ENCODE results near the gene CDC42BPB.

Gene CDC42BPB

DNA sequence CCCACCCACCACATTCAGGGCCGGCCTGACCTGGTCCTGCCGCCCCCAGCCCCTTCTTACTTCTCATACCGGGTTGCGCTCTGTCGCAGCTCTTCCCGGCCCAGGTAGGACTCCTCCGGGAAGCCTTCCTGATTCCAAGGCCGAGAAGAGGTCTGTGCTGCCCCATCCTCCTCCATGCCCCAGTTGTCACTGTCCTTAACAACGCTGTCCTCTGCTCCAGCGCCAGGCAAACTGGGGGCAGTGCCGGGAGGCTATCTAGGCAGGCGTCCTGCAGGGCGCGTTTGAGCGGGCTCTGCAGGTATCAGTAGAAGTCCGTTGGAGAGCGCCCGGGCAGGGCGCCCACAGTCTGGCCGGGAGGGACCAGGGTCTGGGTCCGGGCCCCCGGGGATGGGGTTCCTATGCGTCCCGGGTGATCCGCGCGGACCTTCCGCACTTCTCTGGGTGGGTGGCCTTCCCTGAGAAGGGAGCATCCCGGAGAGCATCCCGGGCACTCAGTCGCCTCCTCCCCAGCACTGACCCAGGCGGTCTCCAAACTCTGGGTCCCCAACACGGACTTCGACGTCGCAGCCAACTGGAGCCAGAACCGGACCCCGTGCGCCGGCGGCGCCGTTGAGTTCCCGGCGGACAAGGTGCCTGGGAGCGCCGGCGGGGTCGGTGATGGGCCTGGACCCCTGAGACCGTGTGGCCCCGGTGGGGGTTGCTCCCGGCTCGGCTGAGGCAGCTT, 134.0 kb downstream of the CDC42BPB start:
- no peak for TF ChIP-seq JUND (IDR thresholded peaks at IDR 0.05; ENCODE audit: low read depth)
- in situ Hi-C loops (cut with HindIII; ENCODE audit: low pct_unique_long_range_greater_than_20kb, low sequenced_read_pairs), result no loop called here
- DNase-seq (ENCODE audit: low read depth in 1 of 2, low spot score in 1 of 2), result no peak

DNA sequence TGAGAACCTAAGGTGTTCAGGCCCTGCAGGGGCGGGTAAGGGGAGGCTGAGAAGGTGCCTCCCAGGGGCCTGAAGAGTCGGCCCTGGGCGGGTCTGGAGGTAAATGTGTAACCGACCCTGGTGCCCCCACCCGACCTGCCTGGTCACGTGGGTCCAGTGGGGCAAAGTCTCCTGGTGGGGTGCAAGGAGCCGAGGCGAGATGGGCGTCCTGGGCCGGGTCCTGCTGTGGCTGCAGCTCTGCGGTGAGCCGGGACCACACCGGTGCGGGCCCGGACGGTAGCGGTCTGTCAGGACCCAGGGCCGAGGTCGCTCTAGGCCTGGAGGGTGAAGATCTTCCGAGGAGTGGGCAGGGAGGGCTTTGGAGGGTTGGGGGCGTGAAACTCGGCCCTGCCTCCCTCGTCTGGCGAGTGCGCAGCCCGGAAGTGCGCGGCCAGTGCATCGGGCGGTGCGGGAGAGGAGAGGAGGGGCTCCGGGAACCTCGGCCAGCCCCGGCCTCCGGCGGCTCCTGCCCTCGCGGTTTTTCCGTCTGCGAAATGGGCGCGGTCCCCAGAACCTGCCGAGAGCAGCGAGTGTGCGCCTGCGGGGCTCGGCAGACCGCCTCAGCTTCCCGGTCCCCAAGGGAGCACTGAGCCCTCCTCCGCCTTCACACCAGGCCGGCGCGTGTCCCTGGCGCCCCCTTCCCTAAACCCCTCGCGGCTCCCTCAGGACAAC, 134.7 kb downstream of the CDC42BPB start, which contains the start of gene AMN:
Gene AMN, plus strand, starts transcription at position 174 of the 711 bp plus-strand sequence. Its CDS starts 26 bp downstream, at position 200.
- TF ChIP-seq JUND (IDR thresholded peaks at IDR 0.05; ENCODE audit: low read depth), result no peak
- DNase-seq (ENCODE audit: low read depth in 1 of 2, low spot score in 1 of 2), result no peak
- in situ Hi-C loops (cut with HindIII; ENCODE audit: low pct_unique_long_range_greater_than_20kb, low sequenced_read_pairs), result no loop called here

DNA sequence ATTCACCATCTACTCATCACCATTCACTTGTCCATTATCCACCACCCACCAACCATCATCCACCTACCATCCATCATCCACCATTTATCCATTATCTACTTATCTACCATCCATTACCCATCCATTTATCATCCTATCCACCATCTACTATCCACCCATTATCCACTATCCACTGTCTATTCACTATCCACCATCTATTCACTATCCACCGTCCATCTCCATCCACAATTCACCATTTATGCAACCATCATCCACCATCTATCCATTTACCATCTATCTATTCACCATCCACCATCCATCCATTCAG, 136.4 kb downstream of the CDC42BPB start:
- DNase-seq (ENCODE audit: low read depth in 1 of 2, low spot score in 1 of 2), result no peak
- in situ Hi-C loops (cut with HindIII; ENCODE audit: low pct_unique_long_range_greater_than_20kb, low sequenced_read_pairs), result no loop called here
- TF ChIP-seq JUND (IDR thresholded peaks at IDR 0.05; ENCODE audit: low read depth), result no peak

DNA sequence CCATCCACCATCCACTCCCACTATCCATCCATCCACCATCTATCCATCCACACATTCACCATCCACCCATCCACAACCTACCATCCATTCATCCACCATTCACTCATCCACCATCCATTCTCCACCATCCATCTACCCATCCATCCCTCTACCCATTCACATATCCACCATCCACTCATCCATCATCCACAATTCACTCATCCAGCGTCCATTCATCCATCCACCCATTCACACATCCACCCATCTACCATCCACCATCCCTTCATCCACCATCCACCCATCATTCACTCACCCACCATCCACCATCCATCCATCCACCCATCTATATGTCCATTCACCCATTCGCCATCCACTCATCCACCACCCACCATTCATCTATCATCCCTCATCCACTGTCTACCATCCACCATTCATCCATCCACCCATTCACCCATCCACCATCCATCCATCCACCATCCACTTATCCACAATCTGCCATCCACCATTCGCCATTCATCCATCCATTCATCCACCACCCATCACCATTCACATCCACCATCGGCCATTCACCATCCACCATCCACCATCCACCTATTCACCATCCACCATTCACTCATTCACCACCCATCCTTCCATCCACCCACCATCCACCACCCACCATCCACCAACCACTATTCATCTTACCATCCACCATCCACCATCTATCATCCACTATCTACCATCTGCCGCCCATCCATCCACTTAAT, 136.9 kb downstream of the CDC42BPB start:
- in situ Hi-C loops (cut with HindIII; ENCODE audit: low pct_unique_long_range_greater_than_20kb, low sequenced_read_pairs), result no loop called here
- TF ChIP-seq JUND (IDR thresholded peaks at IDR 0.05; ENCODE audit: low read depth), result no peak
- DNase-seq (ENCODE audit: low read depth in 1 of 2, low spot score in 1 of 2), result no peak

GRCh38 chr14:102918438-102918837, 138.9 kb downstream of the CDC42BPB start:
- DNase-seq (ENCODE audit: low read depth in 1 of 2, low spot score in 1 of 2), result no peak
- no peak for TF ChIP-seq JUND (IDR thresholded peaks at IDR 0.05; ENCODE audit: low read depth)
- in situ Hi-C loops (cut with HindIII; ENCODE audit: low pct_unique_long_range_greater_than_20kb, low sequenced_read_pairs), result no loop called here

DNA sequence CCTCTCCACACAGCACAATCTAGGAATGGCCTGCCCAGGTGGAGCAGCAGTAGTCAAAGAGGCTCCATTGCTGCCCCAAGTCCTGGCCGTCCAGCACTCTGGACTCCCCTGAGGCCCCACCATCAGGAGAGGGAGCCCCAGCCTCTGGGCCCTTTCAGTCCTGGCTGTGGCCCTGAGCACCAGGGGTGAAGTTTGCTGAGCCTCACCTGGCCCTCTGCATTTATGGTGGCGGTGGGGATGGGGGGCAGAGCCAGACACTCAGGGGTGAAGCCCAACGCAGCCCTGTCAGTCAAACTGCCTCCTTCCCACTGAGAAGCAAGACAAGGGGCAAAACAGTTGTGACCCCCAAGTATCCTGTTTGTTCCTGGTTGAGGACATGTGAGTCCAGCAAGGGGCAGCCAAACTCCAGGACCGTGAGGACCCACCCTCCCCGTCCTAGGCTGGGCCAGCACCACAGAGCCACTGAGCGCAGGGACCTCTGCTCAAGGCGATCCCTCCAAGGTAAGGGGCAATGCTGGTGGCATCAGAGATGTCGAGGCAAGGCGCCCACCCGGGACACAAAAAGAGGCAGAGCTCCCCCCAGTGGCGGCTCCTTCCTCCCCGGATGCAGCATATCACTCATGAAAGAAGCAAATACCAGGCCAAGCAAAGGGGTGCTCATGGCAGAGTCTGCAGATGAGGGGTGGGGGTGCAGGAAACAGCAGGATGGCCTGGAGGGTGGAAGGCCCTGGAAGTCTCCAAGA, 139.7 kb downstream of the CDC42BPB start:
- DNase-seq (ENCODE audit: low read depth in 1 of 2, low spot score in 1 of 2), result peak; percentile 50 to 80
- in situ Hi-C loops (cut with HindIII; ENCODE audit: low pct_unique_long_range_greater_than_20kb, low sequenced_read_pairs), result no loop called here
- TF ChIP-seq JUND (IDR thresholded peaks at IDR 0.05; ENCODE audit: low read depth), result no peak

DNA sequence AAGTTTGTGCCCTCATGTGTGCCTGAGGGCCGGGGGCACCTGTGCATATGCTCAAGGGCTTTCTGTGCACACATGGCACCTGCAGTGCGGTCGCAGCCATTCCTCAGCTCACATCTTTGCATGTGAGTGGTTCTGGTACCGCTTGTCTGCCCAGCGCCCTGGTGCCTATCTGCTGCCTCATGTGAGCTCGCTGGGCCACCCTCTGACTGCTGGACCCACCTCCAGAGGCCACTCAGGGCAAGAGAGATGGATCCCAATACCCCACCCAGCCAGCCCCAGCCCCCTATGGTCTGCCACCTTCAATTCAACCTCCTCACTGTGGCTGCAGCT, 140.3 kb downstream of the CDC42BPB start:
- in situ Hi-C loops (cut with HindIII; ENCODE audit: low pct_unique_long_range_greater_than_20kb, low sequenced_read_pairs), result no loop called here
- no peak for TF ChIP-seq JUND (IDR thresholded peaks at IDR 0.05; ENCODE audit: low read depth)

DNA sequence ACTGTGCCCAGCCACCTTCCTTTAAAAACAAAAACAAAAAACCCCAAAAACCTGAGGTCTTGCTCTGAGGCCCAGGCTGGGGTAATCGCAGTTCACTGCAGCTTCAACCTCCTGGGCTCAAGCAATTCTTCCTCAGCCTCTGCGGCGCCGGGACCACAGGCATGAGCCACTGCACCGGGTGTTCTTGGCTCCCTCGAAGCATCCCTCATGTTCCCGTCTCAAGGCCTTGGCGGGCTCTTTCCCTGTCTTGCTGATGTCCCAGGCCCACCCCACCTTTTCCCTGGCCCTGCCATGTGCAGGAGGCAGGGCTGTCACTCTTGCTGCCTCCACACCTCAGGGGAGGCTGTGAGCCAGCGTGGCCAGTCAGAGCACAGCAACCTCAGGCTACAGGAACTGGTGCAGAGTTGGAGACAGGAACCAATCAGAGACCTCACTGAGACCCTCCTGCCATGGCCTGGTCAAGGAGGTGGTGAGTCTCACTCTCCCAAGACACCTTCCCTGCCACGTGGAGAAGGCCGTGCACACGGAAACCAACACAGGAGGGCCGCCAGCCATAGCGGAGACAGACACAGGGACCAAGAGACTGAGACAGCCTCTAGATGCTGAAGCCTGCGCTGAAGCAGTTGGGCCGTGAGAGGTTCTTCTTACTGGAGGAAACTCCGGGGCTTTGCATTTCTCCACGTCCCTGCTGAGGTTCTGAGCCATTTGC, 140.8 kb downstream of the CDC42BPB start:
- DNase-seq (ENCODE audit: low read depth in 1 of 2, low spot score in 1 of 2), result no peak
- no peak for TF ChIP-seq JUND (IDR thresholded peaks at IDR 0.05; ENCODE audit: low read depth)
- in situ Hi-C loops (cut with HindIII; ENCODE audit: low pct_unique_long_range_greater_than_20kb, low sequenced_read_pairs), result no loop called here

More for the DNA sequence above, 140.3 kb downstream of the CDC42BPB start:
- no peak for DNase-seq (ENCODE audit: low read depth in 1 of 2, low spot score in 1 of 2)

- DNase-seq (ENCODE audit: low read depth in 1 of 2, low spot score in 1 of 2), result no peak
- no peak for TF ChIP-seq JUND (IDR thresholded peaks at IDR 0.05; ENCODE audit: low read depth)
- in situ Hi-C loops (cut with HindIII; ENCODE audit: low pct_unique_long_range_greater_than_20kb, low sequenced_read_pairs), result no loop called here
These were observed 141.8 kb downstream of the CDC42BPB start for GRCh38 chr14:102915292-102916110.

DNA sequence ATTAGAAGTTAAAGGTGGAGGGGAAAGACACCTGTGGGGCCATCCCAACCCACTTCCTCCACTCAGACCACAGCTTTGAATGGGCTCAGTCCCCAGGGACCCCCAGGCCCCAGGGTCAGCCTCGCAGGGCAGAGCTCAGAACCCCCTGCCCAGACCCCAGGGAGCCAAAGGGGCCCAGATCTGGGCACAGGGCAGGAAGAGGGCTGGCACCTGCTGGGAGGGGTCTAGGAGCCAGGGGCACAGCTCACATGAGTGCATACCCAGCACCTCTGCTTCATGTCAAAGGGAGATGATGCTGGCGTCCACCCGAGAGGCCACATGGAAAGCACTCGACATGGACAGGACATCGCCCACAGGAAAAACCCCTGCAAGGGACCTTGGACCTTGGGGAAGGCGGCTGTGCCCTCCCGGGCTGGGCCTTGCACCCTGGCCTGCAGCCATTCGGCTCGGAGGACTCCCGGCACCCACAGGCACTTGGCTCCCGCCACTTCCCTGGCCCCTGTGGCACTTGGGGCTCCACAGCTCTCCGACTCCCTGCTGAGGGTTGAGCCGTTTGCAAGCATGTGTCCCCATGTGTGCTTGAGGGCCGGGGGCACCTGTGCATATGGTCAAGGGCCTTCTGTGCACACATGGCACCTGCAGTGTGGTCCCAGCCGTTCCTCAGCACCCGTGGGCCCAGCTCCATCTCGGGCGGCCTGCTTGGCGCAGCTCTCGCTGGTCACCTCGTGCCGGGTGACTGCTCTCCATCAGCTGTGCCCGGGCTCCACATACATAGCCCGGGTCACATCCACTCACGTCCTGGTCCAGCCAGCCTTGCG, 142.7 kb downstream of the CDC42BPB start:
- in situ Hi-C loops (cut with HindIII; ENCODE audit: low pct_unique_long_range_greater_than_20kb, low sequenced_read_pairs), result no loop called here
- no peak for DNase-seq (ENCODE audit: low read depth in 1 of 2, low spot score in 1 of 2)

More for the DNA sequence above, 142.7 kb downstream of the CDC42BPB start:
- no peak for TF ChIP-seq JUND (IDR thresholded peaks at IDR 0.05; ENCODE audit: low read depth)

All from T47D (cell line).